HTR-8/SVneo (cell line): Measurements from ENCODE around the gene GPX3.
A peak's percentile ranks its signal among the peaks of the same experiment; 100 is the strongest.

ENCODE experiments used
- DNase-seq: peaks from one replicate; pipeline ENCODE4 v3.0.0; 2011; ENCODE audit warnings: low spot score, mixed read lengths; ENCODE audit not compliant: insufficient read length
- FAIRE-seq: peaks from 2 replicates; lab custom pipeline; 2011; peaks lifted over from hg19 to GRCh38; lab: Jason Lieb, UNC

GPX3 gene

GRCh38 chr5:151053796-151054462, 33.5 kb downstream of the GPX3 start:
- FAIRE-seq, result no peak

DNA sequence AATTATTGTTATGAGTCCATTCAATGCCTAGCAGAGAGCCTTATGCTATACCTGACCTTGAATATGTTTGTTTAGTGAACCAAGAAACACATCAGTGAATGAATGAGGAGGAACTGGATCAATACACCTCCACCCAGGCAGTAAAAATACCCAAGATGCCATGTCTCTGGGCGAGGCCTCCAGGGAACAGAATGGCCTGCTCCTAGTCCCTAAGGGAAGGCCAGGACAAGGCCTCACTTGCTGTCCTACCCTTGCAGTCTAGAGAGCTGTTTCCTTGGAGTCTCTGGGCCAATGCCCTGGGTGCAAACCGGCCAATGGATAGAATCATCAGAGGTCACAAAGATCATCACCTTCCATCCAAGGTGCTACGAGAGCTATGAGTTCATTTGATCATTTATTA, 34.3 kb downstream of the GPX3 start:
- FAIRE-seq (no peak), DNase-seq (no peak)

More at GRCh38 chr5:151053796-151054462, 33.5 kb downstream of the GPX3 start:
- no peak for DNase-seq

GRCh38 chr5:151055336-151055735, 34.9 kb downstream of the GPX3 start:
- no peak for FAIRE-seq
- DNase-seq, result no peak

- FAIRE-seq, result no peak
Observed at GRCh38 chr5:151056379-151057325, 36.3 kb downstream of the GPX3 start.

DNA sequence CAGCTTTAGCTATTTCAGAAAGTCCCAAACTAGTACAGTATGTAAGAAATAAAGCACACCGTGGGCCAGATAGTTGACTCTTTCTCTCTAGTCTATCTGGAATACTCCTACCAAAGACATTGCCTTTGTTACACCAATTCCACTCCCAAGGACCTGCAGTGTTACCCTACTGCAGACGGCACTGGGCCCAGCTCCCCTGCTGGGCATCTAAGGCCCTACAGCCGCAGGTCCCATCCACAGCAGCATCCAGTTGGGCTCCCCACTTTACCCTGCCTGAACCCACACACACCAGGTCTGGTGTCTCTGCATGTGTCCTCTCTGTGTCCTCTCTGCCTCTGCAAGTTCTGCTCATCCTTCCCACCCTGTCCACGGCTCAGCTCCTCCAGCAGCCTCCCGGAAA, 37.9 kb downstream of the GPX3 start:
- DNase-seq (no peak), FAIRE-seq (no peak)

More at GRCh38 chr5:151056379-151057325, 36.3 kb downstream of the GPX3 start:
- no peak for DNase-seq

DNA sequence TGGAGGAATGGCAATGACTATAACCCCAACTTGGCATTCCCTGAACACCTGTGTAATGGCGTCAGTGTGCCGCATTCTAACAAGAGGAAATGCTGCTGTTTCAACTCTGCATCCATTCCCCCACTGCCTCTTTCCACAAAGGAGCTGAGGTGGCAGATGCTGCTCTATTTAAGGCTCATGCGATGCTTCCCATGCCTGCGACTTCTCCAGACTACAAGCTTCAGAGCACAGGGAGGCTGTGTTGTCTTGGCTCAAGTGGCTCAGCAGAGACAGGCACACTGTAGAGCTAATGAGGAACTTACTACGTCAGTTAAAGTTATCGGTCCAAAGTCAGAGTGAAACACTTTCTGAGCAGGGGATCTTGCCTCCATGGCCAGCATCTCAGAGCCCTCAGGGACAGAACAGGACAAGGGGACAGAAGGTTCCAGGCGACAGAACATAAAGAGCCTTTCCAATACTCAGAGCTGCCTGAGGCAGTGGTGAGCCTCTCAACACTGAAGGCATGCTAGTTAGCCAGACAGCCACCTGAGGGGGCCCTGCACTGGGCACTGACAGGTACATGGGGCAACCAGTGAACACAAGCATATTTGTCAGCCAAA, 38.6 kb downstream of the GPX3 start:
- FAIRE-seq (no peak), DNase-seq (no peak)

DNA sequence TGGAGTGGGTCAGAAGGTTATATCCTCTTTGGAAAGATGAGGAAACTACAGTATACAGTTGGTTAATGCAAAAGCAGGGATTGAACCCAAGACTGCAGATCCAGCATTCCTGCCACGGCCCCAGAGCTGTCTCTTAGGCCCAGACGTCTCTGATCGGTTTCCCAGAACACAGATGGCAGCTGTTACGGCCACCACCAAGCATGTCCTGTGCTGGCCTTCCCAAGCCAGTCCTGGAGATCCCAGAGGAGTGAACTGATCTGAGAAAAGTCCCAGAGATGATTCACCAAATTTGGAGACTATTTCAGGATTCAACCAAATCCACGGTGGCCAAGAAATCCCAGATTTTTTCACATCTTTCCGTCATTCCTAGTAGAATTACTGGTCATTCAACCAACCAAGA, 40.4 kb downstream of the GPX3 start:
- DNase-seq (no peak), FAIRE-seq (no peak)

DNA sequence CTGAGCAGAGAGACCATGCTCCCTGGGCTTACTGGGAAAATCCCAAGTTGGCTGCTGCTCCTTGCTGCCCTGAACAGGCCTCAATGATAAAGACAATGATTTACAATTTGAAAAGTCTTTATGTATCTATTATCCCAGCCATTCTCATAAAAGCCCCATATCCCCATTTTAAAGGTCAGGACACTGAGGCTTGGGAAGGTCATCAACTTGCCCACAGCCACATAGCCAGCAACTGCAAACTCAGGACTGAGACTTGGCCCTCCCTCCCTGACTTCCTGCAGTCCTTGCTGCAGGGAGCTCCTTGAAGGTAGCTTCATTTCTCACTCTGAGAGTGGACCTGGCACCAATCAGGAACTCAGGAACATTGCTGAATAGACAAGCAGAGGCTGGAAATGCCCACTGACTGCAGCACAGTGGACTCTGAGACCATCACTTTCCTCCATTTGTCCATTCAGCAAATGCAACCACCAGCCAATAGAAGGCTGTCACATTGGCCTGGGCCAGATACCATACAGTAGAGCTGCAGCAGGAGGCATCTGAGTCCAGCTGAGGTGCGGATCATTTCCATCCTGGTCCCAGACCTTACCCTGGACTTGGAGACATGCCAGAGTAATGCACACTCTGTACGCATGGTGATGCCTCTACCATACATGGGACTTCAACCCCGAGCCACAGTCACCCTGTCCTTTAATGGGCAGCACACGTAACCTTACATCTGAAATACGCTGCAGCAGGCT, 42.2 kb downstream of the GPX3 start:
- no peak for DNase-seq

GRCh38 chr5:151063142-151063989, 43.0 kb downstream of the GPX3 start:
- FAIRE-seq (no peak), DNase-seq (no peak)

More for the DNA sequence above, 42.2 kb downstream of the GPX3 start:
- no peak for FAIRE-seq

- DNase-seq (no peak), FAIRE-seq (no peak)
Observed at GRCh38 chr5:151064916-151065499, 44.6 kb downstream of the GPX3 start.

DNA sequence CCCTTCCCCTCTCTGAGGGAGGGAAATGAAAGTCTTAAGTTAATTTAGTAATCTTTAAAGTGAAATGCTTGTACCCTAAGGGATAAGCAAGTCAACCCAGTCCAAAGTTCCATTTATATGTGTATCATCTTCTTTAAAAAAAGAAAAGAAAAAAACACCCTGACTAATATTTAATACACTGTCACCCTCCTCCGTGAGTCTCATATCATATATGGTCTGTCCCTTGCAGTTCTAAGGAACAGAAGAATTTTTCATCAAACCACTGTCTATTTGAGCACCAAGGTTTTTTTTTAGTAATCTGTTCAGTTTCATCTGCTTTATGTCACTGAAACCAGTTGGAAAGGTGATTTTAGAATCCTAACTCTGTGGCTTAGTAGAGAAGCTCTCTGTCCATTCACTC, 45.2 kb downstream of the GPX3 start:
- no peak for FAIRE-seq
- DNase-seq, result no peak

DNA sequence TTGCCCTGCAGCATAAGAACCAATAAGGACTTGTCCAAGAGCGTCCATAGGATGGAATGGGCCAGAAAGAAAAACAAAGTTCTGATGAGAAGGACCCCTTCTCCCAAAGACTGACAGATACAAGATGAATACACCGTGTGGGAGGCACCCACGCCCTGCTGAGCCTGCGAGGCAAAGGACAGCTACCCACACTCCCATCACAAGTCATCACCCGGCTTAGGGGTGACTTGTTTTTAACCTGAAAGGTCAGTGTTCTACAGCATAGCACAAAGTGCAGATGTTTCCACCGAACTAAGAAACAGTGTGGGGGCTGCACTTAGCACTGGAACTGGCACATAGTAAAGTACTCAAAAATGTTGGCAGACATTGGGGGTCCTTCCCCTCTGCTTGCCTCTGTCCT, 46.5 kb downstream of the GPX3 start:
- FAIRE-seq (no peak), DNase-seq (no peak)

DNA sequence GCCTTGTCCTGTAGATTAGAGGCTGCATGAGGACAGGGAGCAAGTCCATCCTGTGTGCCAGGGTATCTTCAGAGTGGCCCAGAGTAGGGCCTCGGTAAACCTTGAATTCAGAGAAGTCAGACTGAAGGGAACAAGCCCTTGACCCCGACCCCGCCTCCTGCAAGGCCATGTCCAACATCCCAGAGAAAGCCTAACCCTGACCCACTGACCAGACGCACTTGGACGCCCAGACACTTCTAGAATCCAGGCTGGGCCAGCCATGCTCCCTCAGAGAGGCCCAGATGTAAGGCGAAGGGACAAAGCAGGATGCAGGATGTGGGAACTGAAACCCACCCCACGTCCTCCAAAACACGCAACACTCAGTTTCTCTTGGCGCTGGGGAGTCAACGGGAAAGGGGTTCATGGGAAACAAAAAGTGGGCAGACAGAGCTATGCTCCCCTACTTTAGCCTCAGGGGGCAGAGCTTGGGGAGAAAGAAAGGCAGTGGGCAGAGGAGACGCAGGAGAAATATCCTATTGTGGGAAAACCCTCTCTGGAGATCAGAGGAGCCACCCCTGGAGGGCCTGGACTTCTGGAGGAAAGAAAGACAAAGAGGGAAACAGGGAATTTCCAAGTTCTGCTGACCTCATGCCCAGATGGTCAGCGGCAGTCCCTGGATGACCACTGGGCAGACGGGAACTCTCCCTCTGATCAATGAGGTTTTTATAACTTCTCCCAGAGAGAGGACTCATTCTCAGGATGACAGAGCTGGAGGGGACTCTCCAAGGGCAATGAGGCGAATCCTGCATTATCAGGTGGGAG, 47.4 kb downstream of the GPX3 start:
- FAIRE-seq (no peak), DNase-seq (no peak)

DNA sequence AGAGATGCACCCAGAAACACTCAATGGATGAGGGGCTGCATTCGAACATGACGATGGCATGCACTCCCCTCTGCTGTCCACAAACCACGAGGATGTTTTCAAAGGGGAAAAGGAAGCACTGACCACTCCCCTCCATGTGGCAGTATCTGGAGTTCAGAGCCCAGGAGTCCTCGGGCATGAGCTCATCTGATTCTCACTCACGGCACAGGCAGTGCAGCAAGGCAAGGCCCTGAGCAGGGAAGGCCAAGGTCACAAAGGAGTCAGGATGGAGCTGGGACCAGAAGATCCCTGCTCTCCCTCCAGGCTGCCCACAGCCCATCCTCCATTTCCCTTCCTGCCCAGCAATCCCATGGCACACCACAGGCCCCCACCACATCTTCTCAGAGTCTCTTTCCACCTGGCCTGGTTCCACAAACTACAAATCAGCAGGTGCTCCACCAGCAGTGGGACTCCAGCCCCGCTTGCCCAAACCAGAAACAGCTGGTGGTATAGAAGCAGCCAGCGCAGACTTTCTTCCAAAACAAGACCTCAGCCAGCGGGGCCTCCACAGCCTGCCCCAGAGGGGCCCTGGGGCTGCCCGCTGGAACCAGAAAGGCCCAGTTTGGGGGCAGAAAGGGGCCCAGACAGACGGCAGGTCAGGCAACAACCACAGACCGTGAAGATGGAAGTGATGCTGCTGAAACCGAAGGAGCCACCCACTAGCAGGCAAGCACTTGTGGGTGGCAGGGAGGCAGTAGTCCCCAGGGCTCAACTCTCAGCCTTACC, 48.2 kb downstream of the GPX3 start:
- no peak for FAIRE-seq
- no peak for DNase-seq

DNA sequence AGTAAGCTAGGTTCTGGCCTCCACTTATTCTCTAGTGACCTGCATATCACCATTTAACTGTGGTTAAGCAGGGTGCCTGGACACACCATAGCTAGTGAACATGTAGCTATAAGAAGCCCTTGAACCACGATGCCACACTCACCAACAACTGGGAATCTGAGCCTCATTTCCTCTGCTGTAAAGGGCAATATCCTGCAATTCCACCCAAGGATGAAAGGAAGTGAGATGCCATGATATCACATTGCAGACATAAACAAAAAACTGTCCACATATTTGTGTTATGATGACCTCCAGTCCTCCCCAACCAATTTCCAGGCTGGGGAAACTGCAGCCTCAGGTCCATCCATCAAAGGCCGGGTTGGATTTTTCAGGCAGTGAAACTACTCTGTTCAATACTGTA, 50.1 kb downstream of the GPX3 start:
- peak; percentile 42 for FAIRE-seq

DNA sequence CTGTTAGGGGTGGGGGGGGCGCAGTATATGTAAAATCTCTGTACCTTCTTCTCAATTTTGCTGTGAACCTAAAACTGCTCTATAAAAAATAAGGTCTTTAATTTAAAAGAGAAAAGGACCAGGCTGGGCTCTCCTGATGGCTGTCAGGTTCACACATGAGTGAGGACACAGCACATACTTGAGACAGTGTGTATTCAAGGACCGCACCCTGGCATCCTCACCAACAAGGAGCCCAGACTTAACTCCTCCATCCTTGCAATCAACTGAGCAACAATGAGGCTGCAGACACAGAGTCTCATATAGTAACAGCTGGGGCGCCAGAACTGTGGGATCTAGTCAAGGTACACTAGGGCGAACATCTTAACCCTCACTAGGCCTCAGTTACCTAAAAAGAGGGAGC, 50.6 kb downstream of the GPX3 start:
- no peak for DNase-seq
- no peak for FAIRE-seq

More for the DNA sequence above, 50.1 kb downstream of the GPX3 start:
- DNase-seq, result no peak

DNA sequence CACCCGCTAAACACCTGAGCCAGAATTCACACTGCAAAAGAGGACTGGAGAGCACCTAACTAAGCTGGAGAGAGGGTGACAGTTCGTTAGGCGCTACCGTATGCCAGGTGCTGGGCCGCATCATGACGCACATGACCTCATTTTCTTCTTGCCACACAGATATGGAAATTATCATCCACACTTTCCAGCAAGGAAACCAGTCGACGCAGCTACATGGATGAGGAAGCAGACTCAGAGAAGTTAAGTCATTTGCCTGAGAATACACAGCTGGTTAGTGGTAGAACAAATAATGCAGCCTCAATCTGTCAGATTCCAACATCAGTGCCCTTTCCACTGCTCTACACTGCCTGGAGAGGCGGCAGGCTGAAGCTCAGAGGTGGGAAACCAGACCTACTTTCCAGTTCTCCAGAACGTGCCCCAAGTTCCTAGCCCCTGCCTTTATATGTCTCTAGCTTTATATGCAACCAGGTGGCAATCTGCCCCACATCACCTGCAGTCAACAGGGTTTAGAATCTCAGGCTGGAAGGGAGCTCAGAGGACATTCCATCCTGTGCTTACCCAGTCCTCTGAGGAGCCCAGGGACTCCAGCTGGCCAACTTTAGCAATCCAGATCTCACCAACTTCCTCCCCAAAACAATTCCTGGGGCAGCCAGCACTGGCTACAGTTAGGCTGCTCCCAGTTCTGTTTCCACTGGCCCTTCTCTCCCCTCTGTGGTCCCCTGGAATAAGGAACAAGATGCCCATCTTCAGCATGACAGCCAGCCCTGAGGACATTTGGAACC, 51.6 kb downstream of the GPX3 start:
- DNase-seq (no peak), FAIRE-seq (no peak)
